Endothelial cell of umbilical vein (primary cell): ENCODE measurements around the gene ANKRD31. TPM values are rescaled to one million over a fixed set of nuclear protein-coding genes. Genes with fewer than 3 reads are reported as not detected.

Experiments used
- BruUV-seq: library from RNA; stranded (reverse); fragments of 400-500 nt; replicated peaks from 2 replicates; lab custom pipeline; 2021; lab: Mats Ljungman, UMichigan
- CTCF ChIA-PET: fragments of 300-600, 350-600 bp; sonication (Branson Sonifier 250); formaldehyde crosslinking; loops from one replicate; lab custom pipeline; 2021; ENCODE audit warnings: antibody characterized with exemption, inconsistent platforms; lab: Charles Lee
- POLR2A ChIA-PET: fragments of 300-600, 350-600 bp; sonication (Branson Sonifier 250); formaldehyde crosslinking; loops from one replicate; lab custom pipeline; 2021; ENCODE audit warnings: antibody characterized with exemption, inconsistent platforms; lab: Charles Lee
- DNase-seq: peaks from one replicate; pipeline ENCODE4 v3.0.0-alpha.2; 2011; ENCODE audit warnings: low read depth, low spot score
- FAIRE-seq: peaks from 2 replicates; lab custom pipeline; 2011; peaks lifted over from hg19 to GRCh38; lab: Jason Lieb, UNC
- H2AFZ ChIP-seq: 2 replicates; pipeline ENCODE4 v1.6.0; 2012; ENCODE audit warnings: low read depth, low read length, control low read depth, inconsistent platforms
- H3K27ac ChIP-seq: 2 replicates; pipeline ENCODE4 v1.5.1; 2011; ENCODE audit warnings: low read depth, mild to moderate bottlenecking, control low read depth, low read length, moderate library complexity; ENCODE audit not compliant: insufficient read depth
- H3K27me3 ChIP-seq, 2 experiments: 2 replicates each; pipeline versions ENCODE4 v1.6.0 to v1.6.1; 2011; ENCODE audit warnings: low read length in 2 of 2, mixed read lengths in 1 of 2; ENCODE audit not compliant: control insufficient read depth in 2 of 2, insufficient read depth in 2 of 2
- H3K36me3 ChIP-seq, 2 experiments: 2 replicates in 1 of 2; 3 replicates in 1 of 2; pipeline ENCODE4 v1.5.1; 2011; ENCODE audit warnings: low read length in 2 of 2, mild to moderate bottlenecking in 1 of 2, moderate library complexity in 1 of 2; ENCODE audit not compliant: control insufficient read depth in 2 of 2, insufficient read depth in 2 of 2; ENCODE audit errors: extremely low read depth in 1 of 2
- H3K4me1 ChIP-seq: 3 replicates; pipeline ENCODE4 v1.5.1; 2011; ENCODE audit warnings: mild to moderate bottlenecking, low read length; ENCODE audit not compliant: control insufficient read depth, insufficient read depth; ENCODE audit errors: extremely low read depth
- H3K4me2 ChIP-seq: 2 replicates; pipeline ENCODE4 v1.6.1; 2011; ENCODE audit warnings: low read length, control low read depth, mixed read lengths; ENCODE audit not compliant: insufficient read depth
- H3K4me3 ChIP-seq, 3 experiments: fragments of 200-600 bp in 1 of 3; sonication (generic), shearing (Covaris generic) in 1 of 3; replicated peaks in 1 of 3; 2 replicates each; pipeline ENCODE4 v1.5.1; 2011 to 2016; ENCODE audit warnings: control low read depth in 3 of 3, low read length in 3 of 3, mild to moderate bottlenecking in 2 of 3, inconsistent platforms in 1 of 3, low read depth in 1 of 3, moderate library complexity in 1 of 3; ENCODE audit not compliant: insufficient read depth in 1 of 3
- H3K79me2 ChIP-seq: 2 replicates; pipeline ENCODE4 v1.6.0; 2012; ENCODE audit warnings: low read length, inconsistent platforms; ENCODE audit not compliant: control insufficient read depth, insufficient read depth
- H3K9ac ChIP-seq: replicated peaks from 2 replicates; pipeline ENCODE3; 2011; ENCODE audit warnings: low read length, control low read depth; ENCODE audit not compliant: insufficient read depth; ENCODE audit errors: extremely low read depth
- H3K9me1 ChIP-seq: replicated peaks from 3 replicates; pipeline ENCODE4 v1.6.0; 2011; ENCODE audit warnings: mild to moderate bottlenecking, low read length; ENCODE audit not compliant: control insufficient read depth, insufficient read depth; ENCODE audit errors: extremely low read depth
- H3K9me3 ChIP-seq: replicated peaks from 2 replicates; pipeline ENCODE4 v1.5.1; 2012; ENCODE audit warnings: low read length, inconsistent platforms; ENCODE audit not compliant: control insufficient read depth, insufficient read depth
- H4K20me1 ChIP-seq: replicated peaks from 2 replicates; pipeline ENCODE3; 2011; ENCODE audit warnings: mild to moderate bottlenecking, low read length; ENCODE audit not compliant: control insufficient read depth, insufficient read depth; ENCODE audit errors: extremely low read depth
- CTCF ChIP-seq, 2 donors: IDR thresholded peaks; 1 replicate in 1 of 2; 2 replicates in 1 of 2; pipeline ENCODE4 v1.5.1; 2011; ENCODE audit warnings: low read length in 2 of 2, mild to moderate bottlenecking in 2 of 2, moderate library complexity in 2 of 2, control low read depth in 1 of 2, inconsistent platforms in 1 of 2, low read depth in 1 of 2; ENCODE audit not compliant: insufficient read depth in 1 of 2; ENCODE audit errors: extremely low read depth in 1 of 2
- EZH2 ChIP-seq: IDR thresholded peaks from 2 replicates; pipeline ENCODE4 v1.6.1; 2012; ENCODE audit warnings: borderline replicate concordance, low read depth, mild to moderate bottlenecking, moderate library complexity, low read length, inconsistent platforms; ENCODE audit not compliant: severe bottlenecking
- FOS ChIP-seq: IDR thresholded peaks from 2 replicates; pipeline ENCODE4 v1.6.1; 2011; ENCODE audit warnings: mild to moderate bottlenecking, low read length, moderate library complexity, borderline replicate concordance; ENCODE audit not compliant: insufficient read depth
- GATA2 ChIP-seq: IDR thresholded peaks from 2 replicates; pipeline ENCODE4 v1.7.0; 2011; ENCODE audit warnings: low read depth, mild to moderate bottlenecking, moderate library complexity, mixed read lengths, low read length; ENCODE audit not compliant: insufficient read length, insufficient read depth
- JUN ChIP-seq: IDR thresholded peaks from 2 replicates; pipeline ENCODE4 v1.6.1; 2011; ENCODE audit warnings: borderline replicate concordance, low read depth; ENCODE audit not compliant: insufficient read length, insufficient read depth
- MAX ChIP-seq: IDR thresholded peaks from 2 replicates; pipeline ENCODE4 v1.6.1; 2011; ENCODE audit not compliant: insufficient read depth, insufficient read length
- MYC ChIP-seq: IDR thresholded peaks from one replicate; pipeline ENCODE4 v1.6.1; 2011; ENCODE audit warnings: mild to moderate bottlenecking, low read depth, low read length
- POLR2A ChIP-seq: IDR thresholded peaks from 2 replicates; pipeline ENCODE4 v1.6.1; 2012; ENCODE audit warnings: low read depth, mild to moderate bottlenecking, control low read depth, low read length
- POLR2AphosphoS5 ChIP-seq: IDR thresholded peaks from 2 replicates; pipeline ENCODE4 v1.6.1; 2012; ENCODE audit warnings: low read depth, mild to moderate bottlenecking, control low read depth, low read length, moderate library complexity; ENCODE audit not compliant: insufficient read depth
- dilution Hi-C: fragments of 300-500 bp; cut with MboI; formaldehyde crosslinking; loops from one replicate; pipeline ENCODE4 v1.15.0; 2019; ENCODE audit warnings: low sequenced_read_pairs; ENCODE audit not compliant: extremely low pct_ligation_motif_present
- intact Hi-C: fragments of 100-400 bp; cut with micrococcal nuclease; formaldehyde crosslinking; loops from one replicate; pipeline ENCODE4 v1.10.0; 2022
- polyA plus RNA-seq, 4 experiments: library from polyadenylated mRNA; depleted of rRNA in 3 of 4; stranded (reverse) in 3 of 4; unstranded in 1 of 4; fragments of >200 nt; gene quantifications; 2 replicates each; pipeline versions ENCODE4 v1.2.1 to v1.2.3, GENCODE V29; 2011 to 2012; ENCODE audit warnings: missing spikeins in 1 of 4
- total RNA-seq: library from RNA; stranded (reverse); gene quantifications from 2 replicates; pipeline ENCODE4 v1.2.3, GENCODE V29; 2021

ANKRD31 gene
- total and polyA plus RNA-seq, 2 donors (not counting 3 experiments of a cell fraction or from before 2014, with no cell fraction given): not detected

GRCh38 chr5:75053054-75053303, 183.7 kb downstream of the ANKRD31 start:
- no peak overlapping the region for H3K27ac ChIP-seq
- H3K4me2 ChIP-seq: peak overlapping the region; percentile 56
- no peak for FAIRE-seq
- H3K9me3 ChIP-seq: no peaks in the 10 kb centered on the region
- no peaks in the 10 kb centered on the region for H4K20me1 ChIP-seq
- no peak for DNase-seq
- H3K4me1 ChIP-seq: peaks cover 14% of the 10 kb centered on the region
- peaks cover 0 to 3% of the 10 kb centered on the region in 2 experiments for H3K27me3 ChIP-seq
- TF ChIP-seq CTCF (IDR thresholded peaks at IDR 0.05; ENCODE audit: extremely low read depth in 1 of 2, insufficient read depth in 1 of 2, low read depth in 1 of 2, low read length in 2 of 2): no peak
- TF ChIP-seq MYC: no peak
- TF ChIP-seq FOS: no peak
- TF ChIP-seq EZH2: no peak
- TF ChIP-seq GATA2: no peak
- TF ChIP-seq POLR2A: no peak
- TF ChIP-seq POLR2AphosphoS5: no peak
- no peak for TF ChIP-seq MAX
- TF ChIP-seq JUN: no peak
- peak overlapping the region; percentile 38 for H3K9ac ChIP-seq
- ChIA-PET POLR2A (no interaction called here), CTCF (interaction anchor here (1.0 to 1.8 kb wide), 3 partner anchors 25 to 628 kb away, joined by 3 to 5 read pairs (median 3); partner anchors contain the start of gene ANKRD31)
- dilution Hi-C loops: no loop called here
- H3K4me3 ChIP-seq: peak overlapping the region; percentile 28 to 51 (median 48)
- H3K79me2 ChIP-seq: no peaks in the 10 kb centered on the region
- H3K36me3 ChIP-seq: no peaks in the 10 kb centered on the region
- no TSS peak for BruUV-seq
- H3K9me1 ChIP-seq: no peaks in the 10 kb centered on the region
- peak overlapping the region; percentile 95 for H2AFZ ChIP-seq
- intact Hi-C loops: loop anchor here (1.0 to 10.0 kb wide), 8 partner anchors 28 to 1124 kb away; partner anchors contain the start of genes ANKRD31, CERT1, POC5 and POLK
